ENCODE results near the gene LDLR. TPM values are rescaled to one million over a fixed set of nuclear protein-coding genes. Genes with fewer than 3 reads are reported as not detected.

LDLR gene
- total RNA-seq, 1 experiment from 2014 or later = 175 TPM

DNA sequence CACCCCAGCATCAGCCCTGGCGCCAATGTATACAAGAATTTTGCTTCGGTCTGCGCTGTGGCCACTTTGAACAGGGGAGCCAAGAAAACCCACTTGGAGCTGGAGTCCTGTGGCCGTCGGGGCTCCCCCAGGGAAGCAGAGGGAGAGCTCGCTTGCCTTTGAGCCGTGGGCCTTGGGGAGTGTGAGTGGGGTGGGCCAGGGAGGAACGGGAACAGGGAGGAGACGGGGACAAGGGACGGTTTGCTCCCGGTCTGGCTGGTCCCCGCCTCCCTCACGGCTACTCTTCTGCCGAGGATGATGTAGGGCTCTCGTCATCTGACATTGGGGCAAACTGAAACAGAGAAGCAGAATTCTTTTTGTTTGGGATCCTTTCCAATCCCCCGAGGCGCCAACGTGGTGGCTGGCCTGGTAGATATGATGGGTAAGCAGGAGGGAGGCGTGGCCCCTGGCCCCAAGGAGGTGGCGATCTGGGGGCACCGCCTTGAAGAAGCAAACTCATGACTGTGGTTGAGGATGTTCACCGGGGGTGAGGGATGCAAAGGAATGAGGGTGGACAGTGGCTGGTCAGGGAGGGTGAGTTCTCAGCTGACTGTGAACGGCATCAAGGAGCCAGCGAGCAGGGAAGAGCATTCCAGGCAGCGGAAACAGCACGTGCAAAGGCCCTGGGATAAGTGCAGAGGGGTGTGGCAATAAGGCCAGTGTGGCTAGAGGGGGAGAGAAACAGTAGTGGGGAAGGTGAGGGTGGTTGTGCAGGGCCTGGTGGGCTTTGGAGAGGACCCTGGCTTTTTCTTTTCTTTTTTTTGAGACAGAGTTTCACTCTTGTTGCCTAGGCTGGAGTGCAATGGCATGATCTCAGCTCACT lies 77.2 kb downstream of the LDLR start:
- Histone ChIP-seq H3K9me3 (ENCODE audit: low read depth, low read length, poor library complexity, severe bottlenecking) (no peaks in the 10 kb centered on the region), H3K4me3 (ENCODE audit: low read depth, low read length, poor library complexity, severe bottlenecking) (no peak overlapping the region), H3K36me3 (ENCODE audit: insufficient read depth, low read length, poor library complexity, severe bottlenecking) (peaks cover 25% of the 10 kb centered on the region), H3K27me3 (replicated peaks; ENCODE audit: insufficient read depth, low read depth, low read length, poor library complexity) (no peaks in the 10 kb centered on the region), H3K27ac (ENCODE audit: low read depth, low read length, poor library complexity, severe bottlenecking) (no peak overlapping the region), H3K4me1 (ENCODE audit: insufficient read depth, low read length, poor library complexity, severe bottlenecking) (no peaks in the 10 kb centered on the region)
- DNase-seq (ENCODE audit: low spot score) = no peak
- no peak for TF ChIP-seq EZH2 (IDR thresholded peaks at IDR 0.05; ENCODE audit: borderline replicate concordance, low read depth, low read length, poor library complexity, severe bottlenecking)
- TF ChIP-seq, protein P1, sequence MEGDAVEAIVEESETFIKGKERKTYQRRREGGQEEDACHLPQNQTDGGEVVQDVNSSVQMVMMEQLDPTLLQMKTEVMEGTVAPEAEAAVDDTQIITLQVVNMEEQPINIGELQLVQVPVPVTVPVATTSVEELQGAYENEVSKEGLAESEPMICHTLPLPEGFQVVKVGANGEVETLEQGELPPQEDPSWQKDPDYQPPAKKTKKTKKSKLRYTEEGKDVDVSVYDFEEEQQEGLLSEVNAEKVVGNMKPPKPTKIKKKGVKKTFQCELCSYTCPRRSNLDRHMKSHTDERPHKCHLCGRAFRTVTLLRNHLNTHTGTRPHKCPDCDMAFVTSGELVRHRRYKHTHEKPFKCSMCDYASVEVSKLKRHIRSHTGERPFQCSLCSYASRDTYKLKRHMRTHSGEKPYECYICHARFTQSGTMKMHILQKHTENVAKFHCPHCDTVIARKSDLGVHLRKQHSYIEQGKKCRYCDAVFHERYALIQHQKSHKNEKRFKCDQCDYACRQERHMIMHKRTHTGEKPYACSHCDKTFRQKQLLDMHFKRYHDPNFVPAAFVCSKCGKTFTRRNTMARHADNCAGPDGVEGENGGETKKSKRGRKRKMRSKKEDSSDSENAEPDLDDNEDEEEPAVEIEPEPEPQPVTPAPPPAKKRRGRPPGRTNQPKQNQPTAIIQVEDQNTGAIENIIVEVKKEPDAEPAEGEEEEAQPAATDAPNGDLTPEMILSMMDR (conservative IDR thresholded peaks at IDR 0.05; ENCODE audit: low read depth, low read length) = no peak
- POLR2A ChIA-PET (ENCODE audit: low non-redundant PET) = no interaction called here
- intact Hi-C loops (cut with micrococcal nuclease; ENCODE audit: unreplicated experiment) = no loop called here
- no TSS peak for BruUV-seq (replicated peaks)
- CTCF ChIA-PET = no interaction called here

DNA sequence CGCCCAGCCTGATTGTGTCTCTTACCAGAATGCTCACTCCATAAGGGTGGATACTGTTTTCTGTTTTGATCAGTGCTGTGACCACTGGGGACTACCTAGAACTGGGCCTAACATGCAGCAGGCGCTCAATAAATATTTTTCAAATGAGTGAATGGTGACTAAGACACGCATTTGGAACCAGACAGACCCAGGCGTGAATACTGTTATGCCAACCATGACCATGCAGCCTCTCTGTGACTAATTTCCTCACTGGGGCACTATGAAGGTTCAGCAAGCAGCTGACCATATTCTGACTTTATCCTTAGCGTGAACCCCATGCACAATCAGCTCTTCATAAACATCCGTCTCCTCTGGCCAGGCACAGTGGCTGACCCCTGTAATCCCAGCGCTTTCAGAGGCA lies 79.3 kb downstream of the LDLR start:
- TF ChIP-seq, protein P1 (conservative IDR thresholded peaks at IDR 0.05; ENCODE audit: low read depth, low read length) = no peak
- no peak for TF ChIP-seq EZH2 (IDR thresholded peaks at IDR 0.05; ENCODE audit: borderline replicate concordance, low read depth, low read length, poor library complexity, severe bottlenecking)
- H3K36me3 ChIP-seq (ENCODE audit: insufficient read depth, low read length, poor library complexity, severe bottlenecking) = peaks cover 39% of the 10 kb centered on the region
- no TSS peak for BruUV-seq (replicated peaks)
- no peaks in the 10 kb centered on the region for H3K9me3 ChIP-seq (ENCODE audit: low read depth, low read length, poor library complexity, severe bottlenecking)
- H3K4me3 ChIP-seq (ENCODE audit: low read depth, low read length, poor library complexity, severe bottlenecking) = no peak overlapping the region
- H3K27ac ChIP-seq (ENCODE audit: low read depth, low read length, poor library complexity, severe bottlenecking) = no peak overlapping the region
- no peaks in the 10 kb centered on the region for H3K27me3 ChIP-seq (replicated peaks; ENCODE audit: insufficient read depth, low read depth, low read length, poor library complexity)
- intact Hi-C loops (cut with micrococcal nuclease; ENCODE audit: unreplicated experiment) = no loop called here
- H3K4me1 ChIP-seq (ENCODE audit: insufficient read depth, low read length, poor library complexity, severe bottlenecking) = no peaks in the 10 kb centered on the region
- CTCF ChIA-PET = interaction anchor here (0.6 kb wide), 1 partner anchor 42 kb away, joined by 4 read pairs; no protein-coding TSS in a partner anchor
- DNase-seq (ENCODE audit: low spot score) = no peak
- POLR2A ChIA-PET (ENCODE audit: low non-redundant PET) = no interaction called here

DNA sequence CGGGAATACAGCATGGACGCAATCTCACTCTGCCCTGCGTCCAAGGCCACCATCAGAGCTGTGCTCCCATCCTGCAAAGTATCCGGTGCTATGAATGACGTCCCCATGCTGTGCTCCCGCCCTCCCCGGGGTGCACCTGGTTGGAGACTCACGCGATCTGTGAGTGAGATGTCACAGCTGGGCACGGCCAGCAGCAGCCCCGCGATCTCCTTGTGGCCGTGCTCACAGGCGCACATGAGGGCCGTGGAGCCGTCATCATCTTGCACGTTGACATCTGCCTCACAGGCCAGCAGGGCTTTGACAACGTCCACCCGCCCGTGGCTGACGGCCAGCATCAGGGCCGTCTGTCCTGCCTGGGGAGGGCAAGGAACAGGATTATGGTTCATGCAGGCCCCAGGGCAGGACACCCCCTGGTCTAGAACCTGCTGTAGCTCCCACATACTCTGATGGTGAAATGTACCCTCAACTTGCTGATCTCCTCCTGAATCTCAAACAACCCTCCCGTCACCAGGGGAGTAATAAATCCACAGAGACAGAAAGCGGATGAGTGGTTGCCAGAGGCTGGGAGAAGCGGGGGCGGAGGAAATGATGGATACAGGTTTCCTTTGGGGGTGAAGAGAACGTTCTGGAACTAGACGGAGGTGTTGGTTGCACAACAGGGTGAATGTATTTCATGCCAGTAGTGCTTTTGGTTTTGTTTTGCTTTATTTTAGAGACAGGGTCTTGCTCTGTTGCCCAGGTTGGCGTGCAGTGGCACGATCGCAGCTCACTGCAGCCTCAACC lies 80.8 kb downstream of the LDLR start:
- ChIA-PET POLR2A (ENCODE audit: low non-redundant PET) (no interaction called here), CTCF (no interaction called here)
- DNase-seq (ENCODE audit: low spot score) = no peak
- intact Hi-C loops (cut with micrococcal nuclease; ENCODE audit: unreplicated experiment) = no loop called here
- no TSS peak for BruUV-seq (replicated peaks)
- Histone ChIP-seq H3K27ac (ENCODE audit: low read depth, low read length, poor library complexity, severe bottlenecking) (no peak overlapping the region), H3K36me3 (ENCODE audit: insufficient read depth, low read length, poor library complexity, severe bottlenecking) (peaks cover 42% of the 10 kb centered on the region), H3K4me3 (ENCODE audit: low read depth, low read length, poor library complexity, severe bottlenecking) (no peak overlapping the region), H3K9me3 (ENCODE audit: low read depth, low read length, poor library complexity, severe bottlenecking) (no peaks in the 10 kb centered on the region), H3K4me1 (ENCODE audit: insufficient read depth, low read length, poor library complexity, severe bottlenecking) (no peaks in the 10 kb centered on the region), H3K27me3 (replicated peaks; ENCODE audit: insufficient read depth, low read depth, low read length, poor library complexity) (no peaks in the 10 kb centered on the region)
- no peak for TF ChIP-seq EZH2 (IDR thresholded peaks at IDR 0.05; ENCODE audit: borderline replicate concordance, low read depth, low read length, poor library complexity, severe bottlenecking)
- TF ChIP-seq, protein P1 (conservative IDR thresholded peaks at IDR 0.05; ENCODE audit: low read depth, low read length) = no peak

Measured in A673 (cell line).